DOHH2 (cell line): ENCODE data around the gene LZIC.

Source experiments
- H3F3A ChIP-seq: fragments of 200-600 bp; sonication (generic), shearing (Covaris generic); 2 replicates; pipeline ENCODE4 v1.6.0; 2016; ENCODE audit warnings: antibody characterized with exemption, mild to moderate bottlenecking; ENCODE audit not compliant: control insufficient read depth, insufficient read depth
- H3K27ac ChIP-seq: fragments of 200-600 bp; sonication (generic); 2 replicates; pipeline ENCODE4 v1.5.1; 2014; ENCODE audit warnings: low read depth, mild to moderate bottlenecking, low read length, moderate library complexity
- H3K27me3 ChIP-seq: fragments of 200-600 bp; sonication (generic); 2 replicates; pipeline ENCODE4 v1.6.1; 2014; ENCODE audit warnings: mild to moderate bottlenecking, low read length, mixed read lengths; ENCODE audit not compliant: control insufficient read depth
- H3K36me3 ChIP-seq: fragments of 200-600 bp; sonication (generic); 2 replicates; pipeline ENCODE4 v1.6.1; 2014; ENCODE audit warnings: mild to moderate bottlenecking, low read length, moderate library complexity, mixed read lengths; ENCODE audit not compliant: control insufficient read depth
- H3K4me1 ChIP-seq: fragments of 200-600 bp; sonication (generic); 2 replicates; pipeline ENCODE4 v1.6.1; 2014; ENCODE audit warnings: mild to moderate bottlenecking, low read length, mixed read lengths; ENCODE audit not compliant: control insufficient read depth
- H3K4me2 ChIP-seq: fragments of 200-600 bp; sonication (generic); 2 replicates; pipeline ENCODE4 v1.6.0; 2014; ENCODE audit warnings: mild to moderate bottlenecking, low read length, moderate library complexity
- H3K4me3 ChIP-seq: fragments of 200-600 bp; sonication (generic); 2 replicates; pipeline ENCODE4 v1.5.1; 2014; ENCODE audit warnings: mild to moderate bottlenecking, low read length, mixed read lengths
- H3K79me2 ChIP-seq: fragments of 200-600 bp; sonication (generic); 2 replicates; pipeline ENCODE4 v1.6.1; 2014; ENCODE audit warnings: mild to moderate bottlenecking, low read length, mixed read lengths; ENCODE audit not compliant: control insufficient read depth
- H3K9me2 ChIP-seq: fragments of 200-600 bp; sonication (generic); replicated peaks from 2 replicates; pipeline ENCODE4 v1.6.1; 2014; ENCODE audit warnings: mild to moderate bottlenecking, low read length, mixed read lengths; ENCODE audit not compliant: control insufficient read depth
- H3K9me3 ChIP-seq: fragments of 200-600 bp; sonication (generic); 2 replicates; pipeline ENCODE4 v1.6.1; 2014; ENCODE audit warnings: antibody characterized with exemption, low read length, mixed read lengths; ENCODE audit not compliant: control insufficient read depth, insufficient read depth
- H4K20me1 ChIP-seq: fragments of 200-600 bp; sonication (generic); 2 replicates; pipeline ENCODE4 v1.6.0; 2014; ENCODE audit warnings: low read depth, mild to moderate bottlenecking, antibody characterized with exemption, low read length, moderate library complexity; ENCODE audit not compliant: control insufficient read depth, insufficient read depth
- EZH2phosphoT487 ChIP-seq: fragments of 200-600 bp; sonication (generic); IDR thresholded peaks from 2 replicates; pipeline ENCODE4 v1.6.1; 2017; ENCODE audit warnings: borderline replicate concordance, mild to moderate bottlenecking, antibody characterized with exemption, low read length, moderate library complexity, mixed read lengths
- TF ChIP-seq, protein P1 (sequence below): fragments of 200-600 bp; sonication (generic); IDR thresholded peaks from one replicate; pipeline ENCODE4 v1.5.1; 2014; ENCODE audit warnings: antibody characterized with exemption, mild to moderate bottlenecking, low read depth, low read length; ENCODE audit not compliant: poor library complexity, severe bottlenecking

The LZIC gene

GRCh38 chr1:9900142-9901043 lies 42.8 kb downstream of the LZIC start:
- no peaks in the 10 kb centered on the region for H3K27me3 ChIP-seq
- peaks cover 8% of the 10 kb centered on the region for H3K4me1 ChIP-seq
- H3K4me2 ChIP-seq, result peak overlapping the region; percentile 11; the same call in 1 of the 2 replicates
- no peaks in the 10 kb centered on the region for H3K36me3 ChIP-seq
- H3K27ac ChIP-seq, result no peak overlapping the region
- no peak for TF ChIP-seq EZH2phosphoT487
- TF ChIP-seq, protein P1, sequence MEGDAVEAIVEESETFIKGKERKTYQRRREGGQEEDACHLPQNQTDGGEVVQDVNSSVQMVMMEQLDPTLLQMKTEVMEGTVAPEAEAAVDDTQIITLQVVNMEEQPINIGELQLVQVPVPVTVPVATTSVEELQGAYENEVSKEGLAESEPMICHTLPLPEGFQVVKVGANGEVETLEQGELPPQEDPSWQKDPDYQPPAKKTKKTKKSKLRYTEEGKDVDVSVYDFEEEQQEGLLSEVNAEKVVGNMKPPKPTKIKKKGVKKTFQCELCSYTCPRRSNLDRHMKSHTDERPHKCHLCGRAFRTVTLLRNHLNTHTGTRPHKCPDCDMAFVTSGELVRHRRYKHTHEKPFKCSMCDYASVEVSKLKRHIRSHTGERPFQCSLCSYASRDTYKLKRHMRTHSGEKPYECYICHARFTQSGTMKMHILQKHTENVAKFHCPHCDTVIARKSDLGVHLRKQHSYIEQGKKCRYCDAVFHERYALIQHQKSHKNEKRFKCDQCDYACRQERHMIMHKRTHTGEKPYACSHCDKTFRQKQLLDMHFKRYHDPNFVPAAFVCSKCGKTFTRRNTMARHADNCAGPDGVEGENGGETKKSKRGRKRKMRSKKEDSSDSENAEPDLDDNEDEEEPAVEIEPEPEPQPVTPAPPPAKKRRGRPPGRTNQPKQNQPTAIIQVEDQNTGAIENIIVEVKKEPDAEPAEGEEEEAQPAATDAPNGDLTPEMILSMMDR, result no peak
- no peaks in the 10 kb centered on the region for H3K9me3 ChIP-seq
- no peak overlapping the region for H3K4me3 ChIP-seq
- H3F3A ChIP-seq, result no peaks in the 10 kb centered on the region
- no peaks in the 10 kb centered on the region for H3K79me2 ChIP-seq
- no peaks in the 10 kb centered on the region for H4K20me1 ChIP-seq
- no peaks in the 10 kb centered on the region for H3K9me2 ChIP-seq

DNA sequence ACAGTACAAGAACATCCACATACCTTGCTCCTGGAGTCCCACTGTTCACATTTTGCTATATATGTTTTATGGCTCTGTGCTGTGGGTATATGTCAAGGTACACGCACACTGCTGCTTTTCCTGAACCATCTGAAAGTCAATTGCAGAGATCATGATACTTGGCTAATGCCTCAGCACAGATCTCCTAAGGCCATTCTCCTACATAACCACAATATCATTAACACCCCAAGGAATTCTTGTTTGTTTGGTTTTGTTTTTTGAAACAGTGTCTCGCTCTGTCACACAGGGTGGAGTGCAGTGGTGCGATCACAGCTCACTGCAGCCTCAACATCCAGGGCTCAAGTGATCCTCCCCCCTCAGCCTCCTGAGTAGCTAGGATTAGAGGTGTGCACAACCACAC lies 49.1 kb downstream of the LZIC start:
- Histone ChIP-seq H3F3A (peaks cover 3% of the 10 kb centered on the region; the same call in 1 of the 2 replicates), H3K36me3 (no peaks in the 10 kb centered on the region), H3K4me3 (no peak overlapping the region), H3K4me2 (no peak overlapping the region), H3K9me3 (no peaks in the 10 kb centered on the region), H3K79me2 (no peaks in the 10 kb centered on the region), H3K9me2 (no peaks in the 10 kb centered on the region), H4K20me1 (no peaks in the 10 kb centered on the region), H3K4me1 (peaks cover 46% of the 10 kb centered on the region), H3K27ac (no peak overlapping the region), H3K27me3 (no peaks in the 10 kb centered on the region)
- TF ChIP-seq EZH2phosphoT487, result no peak
- TF ChIP-seq, protein P1, result no peak

DNA sequence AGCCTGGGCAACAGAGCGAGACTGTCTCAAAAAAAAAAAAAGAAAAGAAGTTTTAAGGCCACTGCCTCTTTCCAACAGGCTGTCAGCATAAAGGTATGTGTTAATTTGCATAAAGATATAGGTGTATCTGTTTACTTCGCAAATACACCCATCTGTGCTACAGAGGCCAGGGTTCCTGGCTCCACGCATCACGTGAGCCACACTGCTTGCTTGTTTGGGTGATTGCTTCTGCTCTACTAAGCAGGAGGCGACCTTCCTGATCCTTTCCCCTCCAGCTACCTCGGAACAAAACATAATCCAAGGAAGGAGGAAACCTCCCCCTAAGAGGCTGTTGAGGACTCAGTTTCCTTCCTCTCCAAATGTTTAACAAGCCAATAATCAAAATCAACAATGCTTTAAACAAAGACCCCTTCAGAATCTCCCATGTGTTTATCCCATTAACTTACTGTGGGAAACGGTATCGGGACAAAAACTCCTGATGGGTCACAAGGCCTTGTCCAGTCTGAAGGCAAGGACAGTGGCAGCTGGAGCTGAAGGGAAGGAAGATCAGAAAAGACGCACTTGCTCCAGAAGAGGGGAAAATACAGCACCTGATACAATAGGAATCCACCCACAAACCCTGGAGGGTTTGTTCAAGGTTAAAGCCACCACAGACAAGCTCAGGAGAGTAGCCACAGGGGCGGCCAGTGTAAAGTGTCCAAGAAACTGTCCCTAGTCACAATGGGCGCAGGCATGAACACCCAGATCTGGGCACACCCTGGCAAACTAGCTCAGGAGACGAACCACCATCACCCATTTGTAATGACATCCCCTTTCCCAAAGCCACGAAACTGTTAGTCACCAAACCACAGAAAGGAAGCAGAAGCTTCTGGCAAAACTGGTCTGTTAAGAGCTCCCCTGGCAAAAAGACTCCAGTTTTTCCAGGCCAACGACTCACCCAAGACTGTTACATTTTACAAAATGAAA lies 50.3 kb downstream of the LZIC start:
- Histone ChIP-seq H3K4me3 (peak overlapping the region; percentile 0; the same call in 1 of the 2 replicates), H3K9me3 (no peaks in the 10 kb centered on the region), H3K4me2 (peak overlapping the region; percentile 30), H3F3A (peaks cover 3% of the 10 kb centered on the region; the same call in 1 of the 2 replicates), H3K27ac (no peak overlapping the region), H3K79me2 (no peaks in the 10 kb centered on the region), H4K20me1 (no peaks in the 10 kb centered on the region), H3K27me3 (no peaks in the 10 kb centered on the region), H3K36me3 (no peaks in the 10 kb centered on the region), H3K9me2 (no peaks in the 10 kb centered on the region), H3K4me1 (peaks cover 53% of the 10 kb centered on the region)
- no peak for TF ChIP-seq EZH2phosphoT487
- TF ChIP-seq, protein P1, result no peak
